ENCODE measurements around the gene PIP5K1B.
"Not testable (repeated sequence)": the region's sequence is repeated elsewhere in the genome, so short reads cannot be mapped to it uniquely, and the experiment has no call there.

The PIP5K1B gene

DNA sequence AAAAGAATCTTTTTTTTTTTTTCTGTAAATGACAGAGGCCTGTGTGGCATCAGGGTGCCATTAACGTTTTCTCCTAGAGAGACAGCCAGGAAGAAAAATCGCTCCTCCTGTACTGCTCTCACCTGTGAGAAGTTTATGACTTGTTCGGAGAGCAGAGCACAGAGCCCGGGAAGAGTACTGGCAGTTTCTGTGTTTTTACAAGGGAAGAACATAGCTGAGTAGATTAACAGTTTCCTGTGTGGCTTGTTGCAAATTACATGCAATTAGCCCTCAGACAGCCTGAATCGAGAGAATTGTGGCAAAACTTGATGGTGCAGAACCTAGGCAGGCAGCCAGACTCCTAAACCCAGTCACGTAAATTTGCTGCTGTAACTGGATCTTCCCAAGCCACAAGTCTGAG lies 276.7 kb downstream of the PIP5K1B start:
- peak overlapping the region; percentile 49 for H3K4me3 ChIP-seq (ENCODE audit: low read length, poor library complexity, severe bottlenecking)
- H4K20me1 ChIP-seq (ENCODE audit: insufficient read depth, low read length, poor library complexity, severe bottlenecking), result no peaks in the 10 kb centered on the region
- no peaks in the 10 kb centered on the region for H3K9me2 ChIP-seq (replicated peaks; ENCODE audit: low read depth, low read length)
- no peaks in the 10 kb centered on the region for H3K36me3 ChIP-seq (ENCODE audit: insufficient read depth, low read length)
- H3K79me2 ChIP-seq (ENCODE audit: insufficient read depth, low read length), result no peaks in the 10 kb centered on the region
- H3K27me3 ChIP-seq (ENCODE audit: insufficient read depth, low read length, poor library complexity, severe bottlenecking), result no peaks in the 10 kb centered on the region
- H3K9ac ChIP-seq (ENCODE audit: low read depth, low read length, poor library complexity, severe bottlenecking), result peak overlapping the region; percentile 48
- H2AFZ ChIP-seq (ENCODE audit: low read length), result no peak overlapping the region
- peak overlapping the region; percentile 79 for H3K4me2 ChIP-seq (ENCODE audit: low read depth, low read length, poor library complexity, severe bottlenecking)
- H3K4me1 ChIP-seq (ENCODE audit: insufficient read depth, low read length, poor library complexity, severe bottlenecking), result peaks cover 61% of the 10 kb centered on the region
- H3F3A ChIP-seq (ENCODE audit: low read depth), result peaks cover 9% of the 10 kb centered on the region
- H3K9me3 ChIP-seq (ENCODE audit: insufficient read depth, low read depth, low read length), result no peaks in the 10 kb centered on the region
- TF ChIP-seq, protein P1, sequence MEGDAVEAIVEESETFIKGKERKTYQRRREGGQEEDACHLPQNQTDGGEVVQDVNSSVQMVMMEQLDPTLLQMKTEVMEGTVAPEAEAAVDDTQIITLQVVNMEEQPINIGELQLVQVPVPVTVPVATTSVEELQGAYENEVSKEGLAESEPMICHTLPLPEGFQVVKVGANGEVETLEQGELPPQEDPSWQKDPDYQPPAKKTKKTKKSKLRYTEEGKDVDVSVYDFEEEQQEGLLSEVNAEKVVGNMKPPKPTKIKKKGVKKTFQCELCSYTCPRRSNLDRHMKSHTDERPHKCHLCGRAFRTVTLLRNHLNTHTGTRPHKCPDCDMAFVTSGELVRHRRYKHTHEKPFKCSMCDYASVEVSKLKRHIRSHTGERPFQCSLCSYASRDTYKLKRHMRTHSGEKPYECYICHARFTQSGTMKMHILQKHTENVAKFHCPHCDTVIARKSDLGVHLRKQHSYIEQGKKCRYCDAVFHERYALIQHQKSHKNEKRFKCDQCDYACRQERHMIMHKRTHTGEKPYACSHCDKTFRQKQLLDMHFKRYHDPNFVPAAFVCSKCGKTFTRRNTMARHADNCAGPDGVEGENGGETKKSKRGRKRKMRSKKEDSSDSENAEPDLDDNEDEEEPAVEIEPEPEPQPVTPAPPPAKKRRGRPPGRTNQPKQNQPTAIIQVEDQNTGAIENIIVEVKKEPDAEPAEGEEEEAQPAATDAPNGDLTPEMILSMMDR (conservative IDR thresholded peaks at IDR 0.05; ENCODE audit: low read length), result no peak
- TF ChIP-seq EZH2phosphoT487 (IDR thresholded peaks at IDR 0.05; ENCODE audit: borderline replicate concordance), result peak; percentile 75; the same call in 1 of the 2 replicates

DNA sequence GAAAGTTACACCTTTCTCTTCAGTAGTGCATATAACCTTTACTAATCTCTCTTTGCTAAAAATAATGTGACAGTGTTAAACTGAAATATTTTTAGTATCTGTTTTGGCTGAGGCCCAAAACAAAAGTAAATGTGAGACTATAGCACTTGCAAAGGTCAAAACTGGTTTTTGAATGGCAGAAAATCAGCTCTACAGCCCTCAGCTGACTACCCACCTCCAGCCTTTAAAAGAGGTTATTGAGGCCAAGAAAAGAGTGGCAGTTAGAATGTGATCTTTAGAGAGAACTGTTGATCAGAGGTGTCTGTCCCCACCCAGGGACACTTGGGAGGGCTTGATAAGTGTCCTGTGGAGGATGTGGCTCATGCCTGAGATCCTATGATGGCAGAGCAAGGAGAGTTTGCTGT lies 278.0 kb downstream of the PIP5K1B start:
- Histone ChIP-seq H3K9ac (ENCODE audit: low read depth, low read length, poor library complexity, severe bottlenecking) (peak overlapping the region; percentile 48), H2AFZ (ENCODE audit: low read length) (no peak overlapping the region)

DNA sequence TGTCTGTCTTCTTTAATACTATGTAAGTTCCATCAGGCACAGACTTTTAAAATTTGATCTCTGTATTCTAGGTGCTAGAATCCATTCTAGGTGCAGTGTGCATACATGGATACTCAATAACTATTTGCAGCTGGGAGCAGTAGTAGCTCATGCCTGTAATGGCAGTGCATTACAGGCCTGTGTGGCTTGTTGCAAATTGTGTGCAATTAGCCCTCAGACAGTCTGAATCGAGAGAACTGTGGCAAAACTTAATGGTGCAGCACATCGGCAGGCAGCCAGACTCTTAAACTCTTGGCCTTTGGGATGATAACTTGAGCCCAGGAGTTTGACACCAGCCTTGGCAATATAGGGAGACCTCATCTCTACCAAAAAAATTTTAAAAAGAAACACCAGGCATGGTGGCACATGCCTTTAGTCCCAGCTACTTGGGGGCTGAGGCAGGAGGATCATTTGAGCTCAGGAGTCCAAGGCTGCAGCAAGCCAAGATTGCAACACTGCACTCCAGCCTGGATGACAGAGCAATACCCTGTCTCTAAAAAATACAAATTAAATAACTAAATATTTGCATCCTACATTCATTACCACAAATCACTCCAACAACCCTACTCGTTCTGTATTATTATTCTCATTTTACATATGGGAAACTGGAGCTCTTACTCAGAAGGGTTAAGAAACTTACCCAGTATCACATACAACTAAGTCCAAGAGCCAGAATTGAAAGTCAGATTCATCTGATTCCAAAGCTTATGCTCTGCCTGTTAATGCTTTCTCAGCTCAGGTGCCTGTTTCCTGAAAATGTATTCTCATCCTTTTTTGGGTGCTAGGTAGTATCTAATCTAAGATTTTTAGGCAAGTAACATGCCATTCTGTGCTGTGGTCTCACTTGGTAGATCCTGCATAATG lies 278.7 kb downstream of the PIP5K1B start:
- H3K9me3 ChIP-seq (ENCODE audit: insufficient read depth, low read depth, low read length), result no peaks in the 10 kb centered on the region
- no peaks in the 10 kb centered on the region for H3K27me3 ChIP-seq (ENCODE audit: insufficient read depth, low read length, poor library complexity, severe bottlenecking)
- peaks cover 9% of the 10 kb centered on the region for H3F3A ChIP-seq (ENCODE audit: low read depth)
- H3K9ac ChIP-seq (ENCODE audit: low read depth, low read length, poor library complexity, severe bottlenecking), result peak overlapping the region; percentile 48
- TF ChIP-seq, protein P1 (conservative IDR thresholded peaks at IDR 0.05; ENCODE audit: low read length), result no peak
- no peak for TF ChIP-seq EZH2phosphoT487 (IDR thresholded peaks at IDR 0.05; ENCODE audit: borderline replicate concordance)
- no peaks in the 10 kb centered on the region for H3K9me2 ChIP-seq (replicated peaks; ENCODE audit: low read depth, low read length)
- H3K79me2 ChIP-seq (ENCODE audit: insufficient read depth, low read length), result no peaks in the 10 kb centered on the region
- H3K4me2 ChIP-seq (ENCODE audit: low read depth, low read length, poor library complexity, severe bottlenecking), result peak overlapping the region; percentile 79
- no peaks in the 10 kb centered on the region for H4K20me1 ChIP-seq (ENCODE audit: insufficient read depth, low read length, poor library complexity, severe bottlenecking)
- H3K4me3 ChIP-seq (ENCODE audit: low read length, poor library complexity, severe bottlenecking), result peak overlapping the region; percentile 44
- H3K4me1 ChIP-seq (ENCODE audit: insufficient read depth, low read length, poor library complexity, severe bottlenecking), result peaks cover 52% of the 10 kb centered on the region
- H3K36me3 ChIP-seq (ENCODE audit: insufficient read depth, low read length), result no peaks in the 10 kb centered on the region
- no peak overlapping the region for H2AFZ ChIP-seq (ENCODE audit: low read length)

More for the DNA sequence above, 278.0 kb downstream of the PIP5K1B start:
- H3K27me3 ChIP-seq (ENCODE audit: insufficient read depth, low read length, poor library complexity, severe bottlenecking), result no peaks in the 10 kb centered on the region
- no peaks in the 10 kb centered on the region for H4K20me1 ChIP-seq (ENCODE audit: insufficient read depth, low read length, poor library complexity, severe bottlenecking)
- peak overlapping the region; percentile 79 for H3K4me2 ChIP-seq (ENCODE audit: low read depth, low read length, poor library complexity, severe bottlenecking)
- H3K9me2 ChIP-seq (replicated peaks; ENCODE audit: low read depth, low read length), result no peaks in the 10 kb centered on the region
- peaks cover 9% of the 10 kb centered on the region for H3F3A ChIP-seq (ENCODE audit: low read depth)
- TF ChIP-seq, protein P1 (conservative IDR thresholded peaks at IDR 0.05; ENCODE audit: low read length), result no peak
- TF ChIP-seq EZH2phosphoT487 (IDR thresholded peaks at IDR 0.05; ENCODE audit: borderline replicate concordance), result no peak
- peak overlapping the region; percentile 44 for H3K4me3 ChIP-seq (ENCODE audit: low read length, poor library complexity, severe bottlenecking)
- H3K4me1 ChIP-seq (ENCODE audit: insufficient read depth, low read length, poor library complexity, severe bottlenecking), result peaks cover 60% of the 10 kb centered on the region
- no peaks in the 10 kb centered on the region for H3K79me2 ChIP-seq (ENCODE audit: insufficient read depth, low read length)
- no peaks in the 10 kb centered on the region for H3K9me3 ChIP-seq (ENCODE audit: insufficient read depth, low read depth, low read length)
- H3K36me3 ChIP-seq (ENCODE audit: insufficient read depth, low read length), result no peaks in the 10 kb centered on the region

DNA sequence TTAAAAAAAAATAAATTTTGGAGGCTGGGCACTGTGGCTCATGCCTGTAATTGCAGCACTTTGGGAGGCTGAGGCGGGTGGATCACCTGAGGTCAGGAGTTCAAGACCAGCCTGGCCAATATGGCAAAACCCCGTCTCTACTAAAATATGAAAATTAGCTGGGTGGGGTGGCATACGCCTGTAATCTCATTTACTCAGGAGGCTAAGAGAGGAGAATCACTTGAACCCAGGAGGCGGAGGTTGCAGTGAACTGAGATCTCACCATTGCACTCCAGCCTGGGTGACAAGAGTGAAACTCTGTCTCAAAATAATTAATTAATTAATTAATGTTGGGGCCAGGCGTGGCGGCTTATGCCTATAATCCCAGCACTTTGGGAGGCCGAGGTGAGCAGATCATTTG lies 281.9 kb downstream of the PIP5K1B start:
- not testable (repeated sequence) for H3K79me2 ChIP-seq (ENCODE audit: insufficient read depth, low read length); H3K9me3 ChIP-seq (ENCODE audit: insufficient read depth, low read depth, low read length); H3K9ac ChIP-seq (ENCODE audit: low read depth, low read length, poor library complexity, severe bottlenecking); H3K27me3 ChIP-seq (ENCODE audit: insufficient read depth, low read length, poor library complexity, severe bottlenecking); H2AFZ ChIP-seq (ENCODE audit: low read length); H3K4me3 ChIP-seq (ENCODE audit: low read length, poor library complexity, severe bottlenecking); H3F3A ChIP-seq (ENCODE audit: low read depth); H3K36me3 ChIP-seq (ENCODE audit: insufficient read depth, low read length); H3K9me2 ChIP-seq (replicated peaks; ENCODE audit: low read depth, low read length); H4K20me1 ChIP-seq (ENCODE audit: insufficient read depth, low read length, poor library complexity, severe bottlenecking); H3K4me2 ChIP-seq (ENCODE audit: low read depth, low read length, poor library complexity, severe bottlenecking)
- H3K4me1 ChIP-seq (ENCODE audit: insufficient read depth, low read length, poor library complexity, severe bottlenecking), result peaks cover 24% of the 10 kb centered on the region

All from Loucy (cell line).